ENCODE results near the gene BRPF3.

GRCh38 chr6:36229223-36229622 lies 32.7 kb downstream of the BRPF3 start:
- no peak for TF ChIP-seq CTCF (IDR thresholded peaks at IDR 0.05 in 2 of 3, conservative IDR thresholded peaks at IDR 0.05 in 1 of 3; ENCODE audit: insufficient read depth in 2 of 3, low read depth in 1 of 3, low read length in 3 of 3)
- TF ChIP-seq DNMT1 (IDR thresholded peaks at IDR 0.05) = no peak
- TF ChIP-seq ZNF561 (CRISPR knock-in tag; conservative IDR thresholded peaks at IDR 0.05) = no peak
